GM21723 (cell line): ENCODE results near the gene KCNK10.
A peak's percentile ranks its signal among the peaks of the same experiment; 100 is the strongest.
"Not testable (repeated sequence)": the region's sequence is repeated elsewhere in the genome, so short reads cannot be mapped to it uniquely, and the experiment has no call there.

ENCODE experiments used
- ATAC-seq: cut with Tn5 transposase; IDR thresholded peaks from one replicate; pipeline ENCODE4 v1.9.1; 2021; ENCODE audit warnings: mild to moderate bottlenecking, moderate library complexity; ENCODE audit not compliant: unreplicated experiment

KCNK10 gene

DNA sequence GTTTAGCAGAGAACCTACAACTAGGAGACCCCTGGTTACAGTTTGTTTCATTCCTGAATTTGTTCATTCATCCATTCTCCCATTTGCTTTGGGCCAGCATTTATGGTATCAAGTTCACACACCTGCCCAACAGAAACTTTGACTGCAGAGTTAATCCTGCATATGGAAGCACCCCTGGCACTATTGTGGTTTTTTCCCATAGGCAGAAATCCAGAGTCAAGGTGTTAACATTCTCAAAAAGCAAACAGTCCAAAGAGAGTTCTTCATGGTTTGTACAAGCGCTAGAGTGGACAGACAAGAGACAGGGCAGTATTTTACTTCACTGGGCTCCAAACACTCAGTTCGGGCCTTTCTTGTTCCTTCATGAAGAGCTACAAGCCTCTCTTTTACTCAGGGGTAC, 51.9 kb downstream of the KCNK10 start:
- no peak for ATAC-seq

DNA sequence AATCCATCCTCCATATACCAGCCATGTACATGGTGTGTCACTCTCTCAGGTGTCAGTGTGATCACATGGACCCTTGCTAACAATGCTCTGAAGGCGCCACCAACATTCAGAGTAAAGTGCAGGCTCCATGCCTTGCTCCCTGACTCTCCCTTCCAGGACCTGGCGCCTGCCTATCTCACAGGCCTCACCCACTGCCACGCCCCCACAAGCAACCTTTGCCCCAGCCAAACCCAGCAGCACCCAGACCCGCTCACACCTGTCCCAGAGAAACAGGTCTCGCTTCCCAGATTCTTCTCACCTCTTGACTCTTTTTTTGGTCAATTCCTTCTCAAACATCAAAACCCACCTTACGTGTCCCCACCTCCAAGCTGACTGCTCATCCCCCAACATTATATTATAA, 52.3 kb downstream of the KCNK10 start:
- ATAC-seq: no peak

GRCh38 chr14:88269806-88270420, 53.2 kb downstream of the KCNK10 start:
- no peak for ATAC-seq

- ATAC-seq: no peak
These were observed 56.6 kb downstream of the KCNK10 start for GRCh38 chr14:88266474-88266873.

DNA sequence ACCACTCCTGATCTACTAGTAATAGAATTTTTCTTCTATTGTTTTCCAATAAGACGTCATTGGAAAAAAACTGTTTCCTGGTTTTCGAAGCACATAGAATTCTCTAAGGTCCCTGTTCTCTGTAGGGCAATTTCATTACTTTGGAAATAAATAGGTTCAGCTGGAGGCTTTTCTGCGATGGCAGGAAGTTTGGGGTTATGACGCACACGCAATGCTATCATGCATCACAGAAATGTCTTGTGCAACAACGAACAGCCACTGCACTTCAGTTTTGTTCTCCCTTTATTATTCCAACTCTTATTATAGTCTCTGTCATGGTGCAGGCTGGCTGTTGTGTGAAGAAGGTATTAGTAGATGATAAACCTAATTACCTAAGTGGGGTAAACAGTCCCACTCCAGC, 59.0 kb downstream of the KCNK10 start:
- no peak for ATAC-seq

- ATAC-seq: not testable (repeated sequence)
These were observed 61.8 kb downstream of the KCNK10 start for GRCh38 chr14:88261302-88261701.

- no peak for ATAC-seq
These were observed 65.0 kb downstream of the KCNK10 start for GRCh38 chr14:88258021-88258420.

DNA sequence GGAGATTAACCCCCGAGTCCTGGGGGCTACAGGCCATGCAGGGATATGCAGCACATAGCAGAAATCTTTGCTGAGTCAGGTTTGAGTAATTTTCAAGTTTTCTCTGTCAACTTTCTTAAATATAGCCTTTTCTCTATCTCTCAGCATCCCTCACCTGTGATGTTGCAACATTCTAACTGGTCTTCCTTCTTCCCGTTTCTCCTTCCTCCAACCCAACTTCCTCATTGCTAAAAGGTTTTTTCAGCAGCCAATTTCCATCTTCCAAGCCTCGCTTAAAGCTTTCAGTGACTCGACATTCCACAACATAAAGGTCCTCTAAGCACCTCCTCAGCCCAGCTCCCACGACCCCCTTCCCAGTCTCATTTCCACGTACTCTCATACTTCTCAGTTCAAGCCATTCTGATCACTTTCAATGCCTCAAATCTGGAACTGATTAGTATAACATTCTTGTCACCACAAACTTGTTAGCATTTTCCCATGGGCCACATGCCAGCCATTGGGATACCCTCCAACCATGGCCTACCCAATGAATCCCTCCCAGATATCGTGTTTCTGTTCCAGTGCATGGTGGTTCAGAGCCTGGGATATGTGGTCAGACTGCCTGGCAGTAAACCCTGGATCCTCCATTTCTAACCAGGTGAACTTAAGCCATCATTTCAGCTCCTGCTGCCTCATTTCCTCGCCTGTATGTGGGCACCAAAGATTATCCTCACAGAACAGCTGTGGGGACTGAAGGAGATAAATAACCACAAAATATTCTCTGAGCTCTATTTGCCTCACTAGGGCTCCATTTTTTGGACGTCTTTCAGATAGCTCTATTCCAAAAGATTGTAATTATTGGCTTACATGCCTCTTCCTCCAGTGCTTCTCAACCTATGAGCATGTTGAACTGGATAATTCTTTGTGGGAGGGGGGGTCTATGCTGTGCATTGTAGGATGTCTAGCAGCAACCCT, 65.8 kb downstream of the KCNK10 start:
- no peak for ATAC-seq

DNA sequence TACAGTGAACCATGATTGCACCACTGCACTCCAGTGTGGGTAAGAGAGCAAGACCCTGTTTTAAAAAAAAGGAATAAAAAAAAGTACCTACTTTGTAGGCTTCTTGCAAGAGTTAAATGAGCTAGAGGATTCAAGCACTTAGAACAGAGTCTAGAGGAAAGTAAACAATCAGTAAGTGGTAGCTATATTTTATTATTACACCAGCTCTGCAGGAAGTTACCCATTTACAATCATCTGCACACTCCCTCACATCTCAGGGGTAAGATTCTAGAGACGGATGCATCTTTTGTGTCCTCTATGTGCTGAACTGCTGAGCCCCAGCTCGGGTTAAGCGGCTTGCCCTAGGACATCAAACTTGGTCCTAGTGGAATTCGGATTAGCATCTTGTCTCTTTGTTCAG, 67.3 kb downstream of the KCNK10 start:
- ATAC-seq: no peak

DNA sequence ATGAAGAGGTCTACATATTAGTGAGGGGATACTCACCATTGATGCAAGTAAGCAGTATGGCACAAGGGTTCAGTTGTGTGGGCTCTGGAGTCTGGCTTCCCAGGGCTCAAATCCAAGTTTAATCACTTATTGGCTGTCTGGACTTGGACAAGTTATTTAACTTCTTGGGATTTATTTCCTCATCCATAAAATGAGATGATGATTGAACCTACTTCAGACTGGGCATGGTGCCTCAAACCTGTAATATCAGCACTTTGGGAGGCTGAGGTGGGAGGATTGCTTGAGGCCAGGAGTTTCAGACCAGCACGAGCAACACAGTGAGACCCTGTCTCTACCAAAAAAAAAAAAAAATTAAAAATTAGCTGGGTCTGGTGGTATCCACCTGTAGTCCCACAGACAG, 67.9 kb downstream of the KCNK10 start:
- no peak for ATAC-seq

DNA sequence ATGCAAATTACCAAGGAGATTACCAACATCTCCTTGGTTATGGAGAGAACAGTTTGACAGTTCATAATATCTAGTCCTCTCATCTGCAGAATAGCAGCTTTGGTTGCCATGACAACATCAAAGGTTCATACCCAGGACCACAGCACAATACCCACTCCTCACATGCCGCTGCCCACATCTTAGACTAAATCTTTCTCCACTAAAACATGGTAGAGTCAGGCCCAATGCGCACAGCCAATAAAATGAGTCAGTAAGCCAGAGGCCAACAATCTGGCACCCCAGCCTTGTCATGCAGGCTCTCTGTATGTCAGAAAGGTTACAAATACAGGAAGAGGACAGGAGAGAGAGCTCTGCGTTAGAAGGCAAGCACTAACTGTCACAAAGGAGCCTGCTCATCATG, 70.6 kb downstream of the KCNK10 start:
- ATAC-seq: no peak

DNA sequence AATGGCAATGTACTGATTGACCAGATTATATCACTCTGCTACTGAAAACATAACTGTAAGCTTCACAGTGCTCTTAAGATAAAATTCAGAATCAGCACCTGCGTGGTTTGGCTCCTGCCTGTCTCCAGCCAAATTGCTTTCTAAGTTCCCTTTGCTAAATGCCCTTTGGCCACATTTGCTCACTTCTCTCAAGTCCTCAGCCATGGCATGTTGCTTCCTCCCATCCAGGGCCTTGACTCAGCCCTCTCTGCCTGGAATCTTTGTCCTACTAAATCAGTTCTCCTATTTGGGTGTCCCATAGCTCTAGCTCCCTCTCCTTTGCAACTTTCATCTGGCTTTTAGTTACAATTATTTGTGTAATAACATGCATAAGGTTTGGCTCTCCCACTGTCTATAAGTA, 71.4 kb downstream of the KCNK10 start:
- no peak for ATAC-seq

GRCh38 chr14:88249266-88249665, 73.8 kb downstream of the KCNK10 start:
- no peak for ATAC-seq

DNA sequence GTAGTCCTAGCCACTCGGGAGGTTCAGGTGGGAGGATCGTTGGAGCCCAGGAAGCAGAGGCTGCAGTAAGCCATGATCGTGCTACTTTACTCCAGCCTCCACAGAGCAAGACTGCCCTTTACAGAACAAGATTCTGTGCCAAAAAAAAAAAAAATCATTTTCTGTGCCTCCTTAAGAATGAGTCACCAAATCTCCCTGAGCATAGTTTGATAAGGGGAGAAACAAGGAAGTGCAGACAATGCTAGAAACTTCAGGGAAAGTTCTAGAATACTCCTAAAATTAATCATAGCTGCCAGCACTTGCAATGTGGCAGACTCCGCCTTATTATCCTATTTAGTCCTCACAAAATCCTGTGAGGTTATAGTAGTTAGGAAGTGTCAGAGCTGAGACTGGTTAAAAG, 74.5 kb downstream of the KCNK10 start:
- ATAC-seq: no peak

GRCh38 chr14:88247228-88247627, 75.8 kb downstream of the KCNK10 start:
- no peak for ATAC-seq

DNA sequence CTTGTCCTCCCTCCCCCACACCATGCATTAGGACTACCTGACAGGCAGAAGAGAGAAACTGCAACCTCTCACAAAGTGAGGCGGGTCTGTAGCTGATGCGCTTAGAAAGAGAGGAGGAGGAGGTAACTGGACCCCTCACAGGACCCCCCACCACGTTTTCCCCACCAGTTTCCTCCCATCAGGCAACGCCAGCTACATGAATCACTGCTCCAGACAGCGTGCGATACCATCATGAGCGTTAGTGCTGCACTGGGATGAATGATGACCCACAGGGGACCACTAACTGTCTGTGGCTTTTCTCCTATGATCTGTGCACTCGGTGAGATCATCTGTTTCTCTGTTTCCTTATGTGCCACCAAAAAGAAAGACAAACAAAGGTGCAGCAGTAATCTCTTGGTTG, 77.7 kb downstream of the KCNK10 start:
- ATAC-seq: no peak

GRCh38 chr14:88243946-88244345, 79.1 kb downstream of the KCNK10 start:
- ATAC-seq: no peak

- ATAC-seq: no peak
These were observed 80.6 kb downstream of the KCNK10 start for GRCh38 chr14:88242446-88242845.

GRCh38 chr14:88241810-88242209, 81.3 kb downstream of the KCNK10 start:
- no peak for ATAC-seq

- no peak for ATAC-seq
These were observed 88.6 kb downstream of the KCNK10 start for GRCh38 chr14:88234442-88234841.

DNA sequence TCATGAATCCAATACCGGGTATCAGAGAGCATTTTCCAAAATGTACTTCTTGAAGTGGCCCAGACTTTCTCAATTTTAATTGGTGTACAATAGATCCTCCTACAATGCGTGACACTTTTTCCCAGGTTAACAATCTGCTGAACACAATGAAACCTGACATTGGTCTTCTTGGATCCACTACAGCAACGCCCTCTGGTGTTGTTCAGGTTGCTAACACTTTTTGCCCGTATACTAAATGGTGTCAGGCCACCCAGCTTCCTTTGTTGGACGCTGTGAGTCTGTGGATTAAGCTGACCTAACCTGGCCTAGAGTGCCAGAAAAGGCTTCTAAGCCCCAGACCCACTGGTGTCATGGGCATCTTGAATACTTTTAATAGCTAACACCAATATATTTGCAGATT, 89.2 kb downstream of the KCNK10 start:
- peak; percentile 69 for ATAC-seq

GRCh38 chr14:88232771-88233170, 90.3 kb downstream of the KCNK10 start:
- no peak for ATAC-seq
